ENCODE measurements around the gene GPR15.

The GPR15 gene

GRCh38 chr3:98577178-98577895 is 45.6 kb downstream of the GPR15 start:
- Histone ChIP-seq H3K27me3 (replicated peaks; ENCODE audit: control insufficient read depth, insufficient read depth, low read length) (no peaks in the 10 kb centered on the region), H3K4me3 (replicated peaks; ENCODE audit: low read depth, low read length) (no peak overlapping the region), H3K36me3 (ENCODE audit: control insufficient read depth, insufficient read depth, low read length) (peaks cover 12% of the 10 kb centered on the region)
- no peak for DNase-seq (ENCODE audit: extremely low read depth, insufficient read length)
- no peak for TF ChIP-seq CTCF (IDR thresholded peaks at IDR 0.05; ENCODE audit: insufficient read depth, low read length, poor library complexity, severe bottlenecking)

- DNase-seq (ENCODE audit: extremely low read depth, insufficient read length): no peak
- peaks cover 15% of the 10 kb centered on the region for H3K36me3 ChIP-seq (ENCODE audit: control insufficient read depth, insufficient read depth, low read length)
- no peak overlapping the region for H3K4me3 ChIP-seq (replicated peaks; ENCODE audit: low read depth, low read length)
- TF ChIP-seq CTCF (IDR thresholded peaks at IDR 0.05; ENCODE audit: insufficient read depth, low read length, poor library complexity, severe bottlenecking): no peak
- no peaks in the 10 kb centered on the region for H3K27me3 ChIP-seq (replicated peaks; ENCODE audit: control insufficient read depth, insufficient read depth, low read length)
These were observed 48.9 kb downstream of the GPR15 start for GRCh38 chr3:98580401-98581386.

GRCh38 chr3:98581474-98581873 is 49.7 kb downstream of the GPR15 start:
- TF ChIP-seq CTCF (IDR thresholded peaks at IDR 0.05; ENCODE audit: insufficient read depth, low read length, poor library complexity, severe bottlenecking): no peak
- Histone ChIP-seq H3K4me3 (replicated peaks; ENCODE audit: low read depth, low read length) (no peak overlapping the region), H3K27me3 (replicated peaks; ENCODE audit: control insufficient read depth, insufficient read depth, low read length) (no peaks in the 10 kb centered on the region), H3K36me3 (ENCODE audit: control insufficient read depth, insufficient read depth, low read length) (peaks cover 16% of the 10 kb centered on the region)
- no peak for DNase-seq (ENCODE audit: extremely low read depth, insufficient read length)

- Histone ChIP-seq H3K4me3 (replicated peaks; ENCODE audit: low read depth, low read length) (no peak overlapping the region), H3K36me3 (ENCODE audit: control insufficient read depth, insufficient read depth, low read length) (peaks cover 16% of the 10 kb centered on the region)
These were observed 50.3 kb downstream of the GPR15 start for GRCh38 chr3:98582042-98582441.

GRCh38 chr3:98583766-98584165 is 52.0 kb downstream of the GPR15 start:
- no peak for DNase-seq (ENCODE audit: extremely low read depth, insufficient read length)
- TF ChIP-seq CTCF (IDR thresholded peaks at IDR 0.05; ENCODE audit: insufficient read depth, low read length, poor library complexity, severe bottlenecking): no peak
- Histone ChIP-seq H3K4me3 (replicated peaks; ENCODE audit: low read depth, low read length) (no peak overlapping the region), H3K27me3 (replicated peaks; ENCODE audit: control insufficient read depth, insufficient read depth, low read length) (no peaks in the 10 kb centered on the region), H3K36me3 (ENCODE audit: control insufficient read depth, insufficient read depth, low read length) (peaks cover 12% of the 10 kb centered on the region)

More at GRCh38 chr3:98582042-98582441, 50.3 kb downstream of the GPR15 start:
- no peak for DNase-seq (ENCODE audit: extremely low read depth, insufficient read length)
- no peak for TF ChIP-seq CTCF (IDR thresholded peaks at IDR 0.05; ENCODE audit: insufficient read depth, low read length, poor library complexity, severe bottlenecking)
- H3K27me3 ChIP-seq (replicated peaks; ENCODE audit: control insufficient read depth, insufficient read depth, low read length): no peaks in the 10 kb centered on the region
